GM12892 (cell line): Measurements from ENCODE around the gene CDC40.
"Not testable (repeated sequence)": the region's sequence is repeated elsewhere in the genome, so short reads cannot be mapped to it uniquely, and the experiment has no call there.

Source experiments
- DNase-seq: peaks from one replicate; pipeline ENCODE4 v3.0.0; 2011; ENCODE audit not compliant: insufficient read length
- FAIRE-seq: peaks from 2 replicates; lab custom pipeline; 2011; peaks lifted over from hg19 to GRCh38; lab: Jason Lieb, UNC
- POLR2A ChIP-seq: IDR thresholded peaks from 2 replicates; pipeline ENCODE4 v1.6.1; 2011; ENCODE audit warnings: low read depth, low read length, control low read depth
- POLR2AphosphoS5 ChIP-seq: IDR thresholded peaks from 2 replicates; pipeline ENCODE4 v1.6.1; 2011; ENCODE audit warnings: low read depth, low read length, control low read depth
- TAF1 ChIP-seq: IDR thresholded peaks from 2 replicates; pipeline ENCODE4 v1.6.1; 2011; ENCODE audit warnings: low read depth, mild to moderate bottlenecking, control low read depth, low read length, borderline replicate concordance

Gene CDC40

GRCh38 chr6:110207652-110208051 lies 27.4 kb downstream of the CDC40 start:
- DNase-seq (no peak), FAIRE-seq (peak; percentile 14)
- TF ChIP-seq POLR2A (no peak), POLR2AphosphoS5 (no peak), TAF1 (no peak)

GRCh38 chr6:110211753-110212152 lies 31.5 kb downstream of the CDC40 start:
- DNase-seq (no peak), FAIRE-seq (no peak)
- TF ChIP-seq POLR2A, result no peak
- TF ChIP-seq TAF1, result no peak
- no peak for TF ChIP-seq POLR2AphosphoS5

- FAIRE-seq (peak; percentile 40), DNase-seq (no peak)
- TF ChIP-seq TAF1 (no peak), POLR2A (no peak), POLR2AphosphoS5 (no peak)
Observed at GRCh38 chr6:110214338-110214737, 34.1 kb downstream of the CDC40 start.

GRCh38 chr6:110216140-110216539 lies 35.9 kb downstream of the CDC40 start:
- FAIRE-seq (no peak), DNase-seq (no peak)
- no peak for TF ChIP-seq POLR2A
- no peak for TF ChIP-seq TAF1
- TF ChIP-seq POLR2AphosphoS5, result no peak

GRCh38 chr6:110217266-110217665 lies 37.0 kb downstream of the CDC40 start:
- TF ChIP-seq POLR2A, result no peak
- no peak for TF ChIP-seq TAF1
- no peak for TF ChIP-seq POLR2AphosphoS5
- no peak for FAIRE-seq
- DNase-seq, result no peak

- TF ChIP-seq POLR2A, result no peak
- TF ChIP-seq POLR2AphosphoS5, result no peak
- no peak for TF ChIP-seq TAF1
- FAIRE-seq (no peak), DNase-seq (no peak)
Observed at GRCh38 chr6:110221738-110222137, 41.5 kb downstream of the CDC40 start.

- no peak for TF ChIP-seq POLR2AphosphoS5
- TF ChIP-seq TAF1, result no peak
- DNase-seq, result no peak
- no peak for FAIRE-seq
Observed at GRCh38 chr6:110226261-110226660, 46.0 kb downstream of the CDC40 start.

- DNase-seq, result no peak
- no peak for FAIRE-seq
- TF ChIP-seq TAF1, result no peak
- TF ChIP-seq POLR2A, result no peak
- no peak for TF ChIP-seq POLR2AphosphoS5
Observed at GRCh38 chr6:110232450-110232849, 52.2 kb downstream of the CDC40 start.

- DNase-seq (peak; percentile 23), FAIRE-seq (peak; percentile 24)
- TF ChIP-seq TAF1, result no peak
- no peak for TF ChIP-seq POLR2A
- TF ChIP-seq POLR2AphosphoS5, result no peak
Observed at GRCh38 chr6:110233770-110234374, 53.6 kb downstream of the CDC40 start.

GRCh38 chr6:110236007-110236406 lies 55.8 kb downstream of the CDC40 start:
- DNase-seq, FAIRE-seq: not testable (repeated sequence)

GRCh38 chr6:110239526-110240274 lies 59.5 kb downstream of the CDC40 start:
- no peak for DNase-seq
- no peak for FAIRE-seq
- TF ChIP-seq TAF1 (no peak), POLR2AphosphoS5 (no peak), POLR2A (no peak)

GRCh38 chr6:110244621-110245020 lies 64.4 kb downstream of the CDC40 start:
- not testable (repeated sequence) for FAIRE-seq, DNase-seq

- TF ChIP-seq POLR2AphosphoS5 (no peak), TAF1 (no peak), POLR2A (no peak)
- DNase-seq (no peak), FAIRE-seq (no peak)
Observed at GRCh38 chr6:110246378-110246777, 66.2 kb downstream of the CDC40 start.
